ENCODE results near the gene WWTR1. TPM values are rescaled to one million over a fixed set of nuclear protein-coding genes. Genes with fewer than 3 reads are reported as not detected.

WWTR1 gene
- total RNA-seq, 2 donors from 2014 or later = 6.8 to 35.8 TPM

DNA sequence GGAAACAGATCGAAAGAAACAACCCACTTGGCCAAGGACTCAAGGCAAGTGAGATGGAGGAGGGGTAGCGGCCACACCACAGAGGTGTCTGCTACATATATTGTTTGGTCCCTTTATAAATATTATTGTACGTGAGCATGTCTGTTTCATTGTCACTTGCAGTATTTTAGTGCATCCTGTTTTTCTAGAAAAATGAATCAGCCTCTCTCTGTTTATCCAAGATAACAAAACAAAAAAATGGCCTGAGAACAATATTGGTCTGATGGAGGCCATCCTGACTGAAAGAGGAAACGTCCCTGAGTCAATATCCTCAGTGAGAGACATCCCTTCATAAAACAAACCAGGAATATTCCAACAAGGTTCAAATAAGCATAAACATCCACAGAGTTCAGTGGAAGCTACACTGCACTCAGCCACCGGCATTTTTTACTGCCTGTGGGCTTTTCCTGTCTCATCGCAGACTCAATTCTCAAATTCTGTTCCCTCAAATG, 42.0 kb downstream of the WWTR1 start:
- no peaks in the 10 kb centered on the region for H3K9me3 ChIP-seq
- H3K9ac ChIP-seq (ENCODE audit: low read depth in 2 of 2, low read length in 2 of 2) = no peak overlapping the region
- no peak overlapping the region for H3K4me3 ChIP-seq
- no peaks in the 10 kb centered on the region for H3K36me3 ChIP-seq
- TF ChIP-seq, protein P1, sequence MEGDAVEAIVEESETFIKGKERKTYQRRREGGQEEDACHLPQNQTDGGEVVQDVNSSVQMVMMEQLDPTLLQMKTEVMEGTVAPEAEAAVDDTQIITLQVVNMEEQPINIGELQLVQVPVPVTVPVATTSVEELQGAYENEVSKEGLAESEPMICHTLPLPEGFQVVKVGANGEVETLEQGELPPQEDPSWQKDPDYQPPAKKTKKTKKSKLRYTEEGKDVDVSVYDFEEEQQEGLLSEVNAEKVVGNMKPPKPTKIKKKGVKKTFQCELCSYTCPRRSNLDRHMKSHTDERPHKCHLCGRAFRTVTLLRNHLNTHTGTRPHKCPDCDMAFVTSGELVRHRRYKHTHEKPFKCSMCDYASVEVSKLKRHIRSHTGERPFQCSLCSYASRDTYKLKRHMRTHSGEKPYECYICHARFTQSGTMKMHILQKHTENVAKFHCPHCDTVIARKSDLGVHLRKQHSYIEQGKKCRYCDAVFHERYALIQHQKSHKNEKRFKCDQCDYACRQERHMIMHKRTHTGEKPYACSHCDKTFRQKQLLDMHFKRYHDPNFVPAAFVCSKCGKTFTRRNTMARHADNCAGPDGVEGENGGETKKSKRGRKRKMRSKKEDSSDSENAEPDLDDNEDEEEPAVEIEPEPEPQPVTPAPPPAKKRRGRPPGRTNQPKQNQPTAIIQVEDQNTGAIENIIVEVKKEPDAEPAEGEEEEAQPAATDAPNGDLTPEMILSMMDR (IDR thresholded peaks at IDR 0.05) = no peak
- intact Hi-C loops (cut with DNase I) = no loop called here
- peak overlapping the region; percentile 8 for H3K27ac ChIP-seq
- DNase-seq = no peak
- H3K4me1 ChIP-seq = no peaks in the 10 kb centered on the region
- no peaks in the 10 kb centered on the region for H3K27me3 ChIP-seq

- DNase-seq = no peak
- H3K4me1 ChIP-seq = no peaks in the 10 kb centered on the region
- H3K27ac ChIP-seq = no peak overlapping the region
- TF ChIP-seq, protein P1 (IDR thresholded peaks at IDR 0.05) = no peak
- H3K9ac ChIP-seq (ENCODE audit: low read depth in 2 of 2, low read length in 2 of 2) = no peak overlapping the region
- no peaks in the 10 kb centered on the region for H3K9me3 ChIP-seq
- intact Hi-C loops (cut with DNase I) = no loop called here
- H3K36me3 ChIP-seq = no peaks in the 10 kb centered on the region
- no peaks in the 10 kb centered on the region for H3K27me3 ChIP-seq
- no peak overlapping the region for H3K4me3 ChIP-seq
Observed at GRCh38 chr3:149613988-149614387, 43.8 kb downstream of the WWTR1 start.

GRCh38 chr3:149612456-149612855, 45.4 kb downstream of the WWTR1 start:
- no peak for DNase-seq
- no peak overlapping the region for H3K4me3 ChIP-seq
- H3K9me3 ChIP-seq = no peaks in the 10 kb centered on the region
- no peak overlapping the region for H3K27ac ChIP-seq
- H3K4me1 ChIP-seq = no peaks in the 10 kb centered on the region
- intact Hi-C loops (cut with DNase I) = no loop called here
- H3K27me3 ChIP-seq = no peaks in the 10 kb centered on the region
- H3K9ac ChIP-seq (ENCODE audit: low read depth in 2 of 2, low read length in 2 of 2) = no peak overlapping the region
- TF ChIP-seq, protein P1 (IDR thresholded peaks at IDR 0.05) = no peak
- no peaks in the 10 kb centered on the region for H3K36me3 ChIP-seq

DNA sequence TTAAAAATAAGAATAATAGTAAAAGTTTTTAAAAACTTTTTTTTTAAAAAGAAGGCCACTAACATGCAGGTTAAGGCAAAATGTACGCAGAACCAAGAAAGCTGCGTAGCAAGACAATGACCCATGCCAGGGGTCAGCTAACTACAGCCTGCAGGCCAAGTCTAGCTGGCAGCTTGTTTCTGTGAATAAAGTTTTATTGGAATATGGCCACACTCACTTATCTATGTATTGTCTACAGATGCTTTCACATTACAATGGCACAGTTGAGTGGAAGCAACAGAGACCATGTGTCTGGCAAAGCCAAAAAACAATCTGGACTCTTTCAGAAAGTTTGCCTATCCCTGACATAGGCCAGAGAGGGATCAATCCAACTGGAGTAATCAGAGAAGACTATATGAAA, 46.7 kb downstream of the WWTR1 start:
- Histone ChIP-seq H3K9ac (ENCODE audit: low read depth in 2 of 2, low read length in 2 of 2) (no peak overlapping the region), H3K9me3 (no peaks in the 10 kb centered on the region), H3K4me3 (no peak overlapping the region), H3K27ac (no peak overlapping the region), H3K4me1 (no peaks in the 10 kb centered on the region), H3K27me3 (no peaks in the 10 kb centered on the region), H3K36me3 (no peaks in the 10 kb centered on the region)
- no peak for DNase-seq
- TF ChIP-seq, protein P1 (IDR thresholded peaks at IDR 0.05) = no peak
- intact Hi-C loops (cut with DNase I) = no loop called here

DNA sequence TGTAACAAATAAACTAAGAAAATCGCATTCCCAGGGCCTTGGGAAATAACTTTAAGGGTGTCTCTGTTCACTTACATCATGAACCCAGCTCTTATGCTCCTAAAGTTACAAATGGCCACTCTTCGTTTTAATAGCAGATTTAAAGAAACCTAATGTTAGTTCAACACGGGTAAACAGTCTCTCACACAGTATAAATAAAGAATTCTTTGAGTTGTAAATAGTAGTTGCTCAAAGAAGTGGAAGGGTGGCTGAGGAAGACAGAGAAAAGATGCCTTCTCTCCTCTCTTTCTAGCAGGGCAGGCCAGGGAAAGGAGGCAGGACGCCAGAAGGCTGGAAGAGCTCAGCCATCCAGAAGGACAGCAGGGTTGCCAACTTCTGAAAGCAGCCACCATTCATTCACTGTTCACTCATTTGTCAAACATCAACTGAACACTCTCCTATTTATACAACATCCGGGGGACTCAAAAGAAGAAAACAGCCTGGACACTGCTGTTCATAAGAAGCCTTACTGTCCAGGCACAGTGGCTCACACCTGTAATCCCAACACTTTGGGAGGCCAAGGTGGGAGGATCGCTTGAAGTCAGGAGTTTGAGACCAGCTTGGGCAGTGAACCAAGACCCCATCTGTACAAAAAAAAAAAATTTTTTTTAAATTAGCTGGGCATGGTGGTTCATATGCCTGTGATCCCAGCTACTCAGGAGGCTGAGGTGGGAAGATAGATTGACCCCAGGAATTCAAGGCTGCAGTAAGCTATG, 47.3 kb downstream of the WWTR1 start:
- intact Hi-C loops (cut with DNase I) = no loop called here
- no peaks in the 10 kb centered on the region for H3K27me3 ChIP-seq
- no peak overlapping the region for H3K9ac ChIP-seq (ENCODE audit: low read depth in 2 of 2, low read length in 2 of 2)
- TF ChIP-seq, protein P1 (IDR thresholded peaks at IDR 0.05) = no peak
- no peaks in the 10 kb centered on the region for H3K36me3 ChIP-seq
- H3K4me3 ChIP-seq = no peak overlapping the region
- no peaks in the 10 kb centered on the region for H3K4me1 ChIP-seq
- no peak overlapping the region for H3K27ac ChIP-seq
- no peaks in the 10 kb centered on the region for H3K9me3 ChIP-seq
- DNase-seq = no peak

Measured in colonic mucosa (tissue), 4 donors.